Liver (tissue), 2 donors: Measurements from ENCODE around the gene KIF26A.

Experiments used
- ZBTB33 ChIP-seq: IDR thresholded peaks from 2 replicates; pipeline ENCODE4 v1.6.1; 2016; ENCODE audit warnings: antibody characterized with exemption
- TF ChIP-seq, protein P1 (sequence below): fragments of 150-350 bp; IDR thresholded peaks from 2 replicates; pipeline ENCODE4 v1.5.1; 2017; ENCODE audit warnings: improper control_type of control experiment, low read depth, low read length; ENCODE audit not compliant: missing input control
- donor health status: healthy.

DNA sequence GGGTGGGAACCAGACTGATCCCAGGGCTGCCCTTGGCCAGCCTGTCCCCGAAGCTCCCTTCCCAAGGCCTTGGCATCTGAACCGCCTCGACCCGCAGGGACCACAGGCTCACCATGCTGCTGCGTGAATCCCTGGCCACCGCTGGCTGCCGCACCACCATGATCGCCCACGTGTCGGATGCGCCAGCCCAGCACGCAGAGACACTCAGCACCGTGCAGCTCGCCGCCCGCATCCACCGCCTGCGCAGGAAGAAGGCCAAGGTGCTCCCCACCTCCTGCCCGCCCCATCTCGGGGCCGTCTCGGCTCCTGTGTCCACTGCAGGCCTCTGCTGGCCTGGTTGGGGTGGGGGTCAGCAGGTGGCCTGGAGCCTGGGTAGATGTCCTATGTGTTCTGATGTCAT, 35.7 kb downstream of the KIF26A start:
- TF ChIP-seq, protein P1, sequence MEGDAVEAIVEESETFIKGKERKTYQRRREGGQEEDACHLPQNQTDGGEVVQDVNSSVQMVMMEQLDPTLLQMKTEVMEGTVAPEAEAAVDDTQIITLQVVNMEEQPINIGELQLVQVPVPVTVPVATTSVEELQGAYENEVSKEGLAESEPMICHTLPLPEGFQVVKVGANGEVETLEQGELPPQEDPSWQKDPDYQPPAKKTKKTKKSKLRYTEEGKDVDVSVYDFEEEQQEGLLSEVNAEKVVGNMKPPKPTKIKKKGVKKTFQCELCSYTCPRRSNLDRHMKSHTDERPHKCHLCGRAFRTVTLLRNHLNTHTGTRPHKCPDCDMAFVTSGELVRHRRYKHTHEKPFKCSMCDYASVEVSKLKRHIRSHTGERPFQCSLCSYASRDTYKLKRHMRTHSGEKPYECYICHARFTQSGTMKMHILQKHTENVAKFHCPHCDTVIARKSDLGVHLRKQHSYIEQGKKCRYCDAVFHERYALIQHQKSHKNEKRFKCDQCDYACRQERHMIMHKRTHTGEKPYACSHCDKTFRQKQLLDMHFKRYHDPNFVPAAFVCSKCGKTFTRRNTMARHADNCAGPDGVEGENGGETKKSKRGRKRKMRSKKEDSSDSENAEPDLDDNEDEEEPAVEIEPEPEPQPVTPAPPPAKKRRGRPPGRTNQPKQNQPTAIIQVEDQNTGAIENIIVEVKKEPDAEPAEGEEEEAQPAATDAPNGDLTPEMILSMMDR, result no peak
- TF ChIP-seq ZBTB33, result no peak
